Subcutaneous abdominal adipose tissue (tissue), 5 donors: ENCODE results near the gene PIGH.

Experiments used
- H3K27ac ChIP-seq: one replicate; pipeline ENCODE4 v1.7.0; 2013; ENCODE audit warnings: low read depth, mild to moderate bottlenecking, inconsistent platforms, low read length, moderate library complexity
- H3K27me3 ChIP-seq, 5 donors: one replicate each; pipeline ENCODE4 v1.7.0; 2013; ENCODE audit warnings: low read length in 5 of 5, inconsistent platforms in 1 of 5; ENCODE audit not compliant: control insufficient read depth in 5 of 5, insufficient read depth in 4 of 5
- H3K36me3 ChIP-seq, 5 donors: one replicate each; pipeline ENCODE4 v1.7.0; 2013; ENCODE audit warnings: low read length in 5 of 5; ENCODE audit not compliant: control insufficient read depth in 5 of 5, insufficient read depth in 5 of 5
- H3K4me1 ChIP-seq, 5 donors: one replicate each; pipeline ENCODE4 v1.7.0; 2013; ENCODE audit warnings: low read length in 5 of 5, mild to moderate bottlenecking in 3 of 5, moderate library complexity in 1 of 5; ENCODE audit not compliant: control insufficient read depth in 5 of 5, insufficient read depth in 5 of 5
- H3K4me3 ChIP-seq, 5 donors: one replicate each; pipeline ENCODE4 v1.7.0; 2013; ENCODE audit warnings: low read length in 5 of 5, low read depth in 1 of 5
- H3K9ac ChIP-seq, 5 donors: one replicate each; pipeline ENCODE4 v1.7.0; 2013; ENCODE audit warnings: low read length in 5 of 5, mild to moderate bottlenecking in 4 of 5, moderate library complexity in 3 of 5
- H3K9me3 ChIP-seq, 5 donors: one replicate each; pipeline ENCODE4 v1.7.0; 2013; ENCODE audit warnings: low read length in 5 of 5; ENCODE audit not compliant: control insufficient read depth in 5 of 5
- donor health status: healthy.
- donor health status: healthy.
- donor health status: healthy.
- donor health status: healthy.
- donor health status: healthy.

The PIGH gene

GRCh38 chr14:67584978-67585377 lies 15.1 kb downstream of the PIGH start:
- H3K36me3 ChIP-seq: peaks cover 16 to 53% (median 41%) of the 10 kb centered on the region in 5 donors
- no peak overlapping the region for H3K9ac ChIP-seq
- no peak overlapping the region for H3K27ac ChIP-seq
- peaks cover 0 to 11% (median 0%) of the 10 kb centered on the region in 5 donors for H3K4me1 ChIP-seq
- no peaks in the 10 kb centered on the region for H3K9me3 ChIP-seq
- H3K4me3 ChIP-seq: no peak overlapping the region
- H3K27me3 ChIP-seq: no peaks in the 10 kb centered on the region

GRCh38 chr14:67583711-67584644 lies 16.1 kb downstream of the PIGH start:
- Histone ChIP-seq H3K36me3 (peaks cover 7 to 53% (median 38%) of the 10 kb centered on the region in 5 donors), H3K27me3 (no peaks in the 10 kb centered on the region), H3K4me3 (no peak overlapping the region), H3K27ac (no peak overlapping the region), H3K9ac (no peak overlapping the region), H3K4me1 (peaks cover 0 to 11% (median 0%) of the 10 kb centered on the region in 5 donors), H3K9me3 (no peaks in the 10 kb centered on the region)

GRCh38 chr14:67582061-67582460 lies 18.0 kb downstream of the PIGH start:
- no peak overlapping the region for H3K4me3 ChIP-seq
- H3K27me3 ChIP-seq: no peaks in the 10 kb centered on the region
- H3K4me1 ChIP-seq: peaks cover 0 to 11% (median 0%) of the 10 kb centered on the region in 5 donors
- no peaks in the 10 kb centered on the region for H3K9me3 ChIP-seq
- H3K9ac ChIP-seq: no peak overlapping the region
- H3K36me3 ChIP-seq: peaks cover 0 to 46% (median 29%) of the 10 kb centered on the region in 5 donors
- no peak overlapping the region for H3K27ac ChIP-seq

- Histone ChIP-seq H3K4me3 (no peak overlapping the region), H3K9me3 (no peaks in the 10 kb centered on the region), H3K9ac (no peak overlapping the region), H3K27me3 (no peaks in the 10 kb centered on the region), H3K27ac (no peak overlapping the region), H3K4me1 (peaks cover 0 to 9% (median 0%) of the 10 kb centered on the region in 5 donors), H3K36me3 (peaks cover 0 to 43% (median 28%) of the 10 kb centered on the region in 5 donors)
Measured at GRCh38 chr14:67581643-67582042, 18.4 kb downstream of the PIGH start.

- no peak overlapping the region for H3K9ac ChIP-seq
Measured at GRCh38 chr14:67580336-67581171, 19.5 kb downstream of the PIGH start.

GRCh38 chr14:67579636-67580035 lies 20.4 kb downstream of the PIGH start:
- Histone ChIP-seq H3K4me1 (peaks cover 0 to 3% (median 0%) of the 10 kb centered on the region in 5 donors), H3K9me3 (no peaks in the 10 kb centered on the region), H3K36me3 (peaks cover 0 to 38% (median 20%) of the 10 kb centered on the region in 5 donors), H3K27ac (no peak overlapping the region), H3K9ac (no peak overlapping the region), H3K4me3 (no peak overlapping the region), H3K27me3 (no peaks in the 10 kb centered on the region)

More at GRCh38 chr14:67580336-67581171, 19.5 kb downstream of the PIGH start:
- no peaks in the 10 kb centered on the region for H3K27me3 ChIP-seq
- H3K36me3 ChIP-seq: peaks cover 0 to 37% (median 22%) of the 10 kb centered on the region in 5 donors
- peaks cover 0 to 3% (median 0%) of the 10 kb centered on the region in 5 donors for H3K4me1 ChIP-seq
- H3K27ac ChIP-seq: no peak overlapping the region
- H3K4me3 ChIP-seq: no peak overlapping the region
- no peaks in the 10 kb centered on the region for H3K9me3 ChIP-seq

- no peak overlapping the region for H3K9ac ChIP-seq
- no peaks in the 10 kb centered on the region for H3K9me3 ChIP-seq
- H3K4me3 ChIP-seq: no peak overlapping the region
- no peaks in the 10 kb centered on the region for H3K27me3 ChIP-seq
- H3K27ac ChIP-seq: no peak overlapping the region
- peaks cover 0 to 38% (median 23%) of the 10 kb centered on the region in 5 donors for H3K36me3 ChIP-seq
- peaks cover 0 to 3% (median 0%) of the 10 kb centered on the region in 5 donors for H3K4me1 ChIP-seq
Measured at GRCh38 chr14:67579040-67579439, 21.0 kb downstream of the PIGH start.

- H3K36me3 ChIP-seq: peaks cover 0 to 38% (median 22%) of the 10 kb centered on the region in 5 donors
Measured at GRCh38 chr14:67577909-67578749, 21.9 kb downstream of the PIGH start.

GRCh38 chr14:67577181-67577808 lies 22.8 kb downstream of the PIGH start:
- H3K4me1 ChIP-seq: peaks cover 0 to 3% (median 0%) of the 10 kb centered on the region in 5 donors
- no peaks in the 10 kb centered on the region for H3K27me3 ChIP-seq
- peaks cover 0 to 38% (median 22%) of the 10 kb centered on the region in 5 donors for H3K36me3 ChIP-seq
- H3K4me3 ChIP-seq: no peak overlapping the region
- no peak overlapping the region for H3K9ac ChIP-seq
- no peaks in the 10 kb centered on the region for H3K9me3 ChIP-seq
- no peak overlapping the region for H3K27ac ChIP-seq

More at GRCh38 chr14:67577909-67578749, 21.9 kb downstream of the PIGH start:
- no peak overlapping the region for H3K27ac ChIP-seq
- no peaks in the 10 kb centered on the region for H3K27me3 ChIP-seq
- H3K9me3 ChIP-seq: no peaks in the 10 kb centered on the region
- no peak overlapping the region for H3K4me3 ChIP-seq
- H3K4me1 ChIP-seq: peaks cover 0 to 3% (median 0%) of the 10 kb centered on the region in 5 donors
- H3K9ac ChIP-seq: no peak overlapping the region
